ENCODE measurements around the gene MKI67. TPM values are rescaled to one million over a fixed set of nuclear protein-coding genes. Genes with fewer than 3 reads are reported as not detected.

Gene MKI67
- total and polyA plus RNA-seq, 2 donors (not counting 3 experiments of a cell fraction or from before 2014, with no cell fraction given), result 16.2 to 125 TPM

Other genes with a start within 250 kb of the MKI67 start
- gene CLRN3, start 233.5 kb downstream of the MKI67 start, total RNA-seq, result not detected in 2 replicates
- 0.07 and 0.14 TPM in 2 replicates for gene CLRN3, start 233.5 kb downstream of the MKI67 start, polyA plus RNA-seq
- 114 and 116 TPM in 2 replicates for gene PTPRE, start 219.3 kb downstream of the MKI67 start, total RNA-seq
- gene PTPRE, start 219.3 kb downstream of the MKI67 start, polyA plus RNA-seq, result 36.8 and 37.3 TPM in 2 replicates